Cerebellar cortex (tissue), 1 donor: ENCODE measurements around the gene PIH1D2.
"Not testable (repeated sequence)": the region's sequence is repeated elsewhere in the genome, so short reads cannot be mapped to it uniquely, and the experiment has no call there.

Source experiments
- DNase-seq: peaks from one replicate; pipeline ENCODE4 v3.0.0-alpha.2; 2015; ENCODE audit warnings: low spot score

Gene PIH1D2

GRCh38 chr11:112073941-112074811, at the start of gene PIH1D2, which contains the start of gene NKAPD1:
PIH1D2 (minus strand) TSS chr11:112074017; CDS start chr11:112073174, 843 bp downstream.
NKAPD1 (plus strand) TSS chr11:112074299; CDS start chr11:112075575, 1,276 bp downstream.
- peak; percentile 93 for DNase-seq

DNA sequence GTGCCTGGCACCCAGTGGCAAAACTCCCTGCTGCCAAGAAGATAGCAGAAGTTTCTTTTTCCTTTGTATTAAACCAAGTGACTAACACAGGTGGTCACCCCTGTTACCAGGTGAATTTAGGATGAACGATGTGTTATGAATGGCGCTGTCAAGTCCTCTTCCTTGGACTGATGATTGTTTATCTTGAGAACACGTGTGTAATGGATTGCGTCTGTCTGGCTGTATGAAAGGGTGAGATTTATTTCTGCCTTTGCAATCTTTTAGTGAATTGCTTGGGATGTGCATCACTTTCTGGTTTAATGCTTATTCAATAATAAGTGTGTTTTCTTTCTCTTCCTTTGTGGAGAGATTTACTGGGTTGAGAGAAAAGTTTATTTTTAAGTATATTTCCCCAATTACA, 49.3 kb upstream of the PIH1D2 start:
- no peak for DNase-seq

GRCh38 chr11:112121981-112122615, 48.3 kb upstream of the PIH1D2 start:
- no peak for DNase-seq

GRCh38 chr11:112118176-112118575, 44.4 kb upstream of the PIH1D2 start:
- DNase-seq = no peak

DNA sequence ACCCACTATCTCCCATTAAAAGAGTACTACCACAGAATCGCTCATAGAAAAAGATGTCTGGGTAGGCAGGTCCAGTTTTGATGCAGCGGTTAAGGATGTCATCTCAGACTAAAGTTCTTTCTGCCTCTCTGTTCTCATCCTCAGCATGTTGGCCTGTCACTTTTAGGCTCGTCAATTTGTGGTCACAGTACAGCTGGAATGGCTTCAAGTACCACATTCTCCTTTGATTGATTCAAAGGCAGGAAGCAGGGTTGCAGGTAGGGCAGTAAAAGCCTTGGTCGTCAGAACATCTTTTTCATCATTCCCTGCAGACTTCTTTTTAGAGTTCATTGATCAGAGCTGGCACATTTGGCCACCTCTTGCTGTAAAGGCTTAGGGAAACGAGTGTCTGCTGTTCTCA, 41.6 kb upstream of the PIH1D2 start:
- no peak for DNase-seq

GRCh38 chr11:112114460-112114859, 40.6 kb upstream of the PIH1D2 start:
- no peak for DNase-seq

DNA sequence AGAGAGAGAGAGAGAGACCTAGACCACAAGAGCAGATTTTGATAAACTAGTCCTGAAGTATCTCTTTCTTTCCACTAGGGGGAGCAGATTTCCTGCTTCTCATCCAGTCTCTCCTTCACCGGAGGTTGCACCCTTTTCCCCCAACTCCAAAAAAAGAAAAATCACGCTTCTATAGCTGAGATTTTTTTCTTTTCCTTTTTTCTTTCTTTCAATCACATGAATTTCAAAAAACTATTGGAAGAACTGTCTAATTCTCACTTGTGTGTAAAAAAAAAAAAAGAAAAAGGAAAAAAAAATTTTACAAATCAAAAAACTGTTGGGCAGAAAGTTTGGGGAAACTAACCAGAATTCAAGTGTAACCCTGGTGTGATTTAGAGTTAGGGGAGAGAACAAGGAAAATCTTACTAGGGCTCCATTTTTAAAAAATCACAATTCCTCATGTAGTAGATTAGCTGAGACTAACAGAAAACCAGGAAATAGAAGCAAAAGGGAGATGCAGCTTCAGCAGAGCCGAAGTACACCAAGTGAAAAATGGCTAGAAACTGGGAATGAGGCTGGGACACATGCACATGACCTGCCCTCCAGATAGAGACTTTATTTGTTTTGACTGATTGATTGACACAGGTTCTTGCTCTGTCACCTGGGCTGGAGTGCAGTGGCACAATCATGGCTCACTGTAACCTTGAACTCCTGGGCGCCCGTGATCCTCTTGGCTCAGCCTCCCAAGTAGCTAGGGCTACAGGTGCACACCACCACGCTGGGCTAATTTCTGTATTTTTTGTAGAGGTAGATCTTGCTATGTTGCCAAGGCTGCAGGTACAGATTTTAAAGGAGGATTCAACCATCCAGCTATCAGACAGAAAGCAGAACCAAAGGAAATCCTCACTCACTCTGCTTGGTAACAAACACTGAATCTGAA, 40.0 kb upstream of the PIH1D2 start:
- peak; percentile 53 for DNase-seq

- DNase-seq = no peak
These were observed 32.3 kb upstream of the PIH1D2 start for GRCh38 chr11:112106070-112106469.

DNA sequence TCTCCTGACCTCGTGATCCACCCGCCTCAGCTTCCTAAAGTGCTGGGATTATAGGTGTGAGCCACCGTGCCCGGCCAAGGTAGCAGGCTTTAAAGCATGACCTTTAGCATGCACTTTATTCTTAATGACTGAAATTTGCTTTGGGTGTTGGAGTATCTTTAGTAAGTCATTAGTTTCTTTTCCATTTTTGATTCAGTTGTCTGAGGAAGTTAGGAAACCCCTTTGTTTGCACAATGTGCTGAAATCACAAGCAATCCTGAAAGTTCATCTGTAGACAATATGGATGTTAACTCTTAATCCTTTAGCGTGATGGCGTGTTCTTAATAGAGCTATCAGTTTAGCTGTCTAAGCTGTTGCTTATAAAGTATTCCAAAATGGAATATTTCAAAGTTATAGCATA, 29.6 kb upstream of the PIH1D2 start:
- DNase-seq = no peak

- no peak for DNase-seq
These were observed 26.6 kb upstream of the PIH1D2 start for GRCh38 chr11:112100462-112100861.

GRCh38 chr11:112097734-112098528, 24.1 kb upstream of the PIH1D2 start:
- no peak for DNase-seq

DNA sequence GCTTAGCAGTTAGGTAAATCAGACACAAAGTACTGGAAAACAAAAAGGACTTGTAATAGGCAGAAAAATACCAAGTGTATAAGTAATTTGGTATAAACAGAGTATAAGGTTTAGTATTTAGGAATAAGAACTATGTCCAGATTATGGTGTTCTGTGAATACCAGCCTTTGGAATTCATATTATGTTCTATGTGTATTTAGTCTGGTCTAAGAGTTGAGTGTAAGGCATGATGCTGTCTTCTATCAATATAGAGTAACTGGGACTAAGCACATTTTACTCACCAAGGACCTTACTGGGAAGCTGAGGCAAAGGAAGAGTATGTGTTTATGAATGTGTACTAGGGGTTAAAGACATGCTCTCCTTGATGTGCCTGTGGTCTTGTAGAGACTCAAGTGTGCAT, 22.4 kb upstream of the PIH1D2 start:
- no peak for DNase-seq

- not testable (repeated sequence) for DNase-seq
These were observed 21.5 kb upstream of the PIH1D2 start for GRCh38 chr11:112095302-112095701.

DNA sequence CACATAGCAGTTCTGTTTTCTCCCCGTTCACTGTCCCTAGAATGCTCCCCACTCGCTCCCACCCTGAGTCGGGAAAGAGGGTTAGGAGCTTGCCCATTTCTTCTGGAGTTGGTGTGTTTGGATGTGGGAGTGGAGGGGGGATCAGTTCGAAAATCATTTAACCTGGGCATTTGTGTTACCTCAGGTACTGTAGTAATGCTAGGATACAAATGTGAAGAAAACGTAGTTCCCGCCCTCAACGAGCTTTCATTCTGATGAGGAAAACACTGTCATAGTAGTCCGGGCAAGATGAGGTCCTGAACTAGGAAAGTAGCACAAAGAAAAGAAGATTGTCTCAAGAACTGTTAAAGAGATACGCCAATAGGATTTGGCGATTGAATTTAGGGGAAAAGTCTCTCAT, 13.4 kb upstream of the PIH1D2 start:
- DNase-seq = no peak

DNA sequence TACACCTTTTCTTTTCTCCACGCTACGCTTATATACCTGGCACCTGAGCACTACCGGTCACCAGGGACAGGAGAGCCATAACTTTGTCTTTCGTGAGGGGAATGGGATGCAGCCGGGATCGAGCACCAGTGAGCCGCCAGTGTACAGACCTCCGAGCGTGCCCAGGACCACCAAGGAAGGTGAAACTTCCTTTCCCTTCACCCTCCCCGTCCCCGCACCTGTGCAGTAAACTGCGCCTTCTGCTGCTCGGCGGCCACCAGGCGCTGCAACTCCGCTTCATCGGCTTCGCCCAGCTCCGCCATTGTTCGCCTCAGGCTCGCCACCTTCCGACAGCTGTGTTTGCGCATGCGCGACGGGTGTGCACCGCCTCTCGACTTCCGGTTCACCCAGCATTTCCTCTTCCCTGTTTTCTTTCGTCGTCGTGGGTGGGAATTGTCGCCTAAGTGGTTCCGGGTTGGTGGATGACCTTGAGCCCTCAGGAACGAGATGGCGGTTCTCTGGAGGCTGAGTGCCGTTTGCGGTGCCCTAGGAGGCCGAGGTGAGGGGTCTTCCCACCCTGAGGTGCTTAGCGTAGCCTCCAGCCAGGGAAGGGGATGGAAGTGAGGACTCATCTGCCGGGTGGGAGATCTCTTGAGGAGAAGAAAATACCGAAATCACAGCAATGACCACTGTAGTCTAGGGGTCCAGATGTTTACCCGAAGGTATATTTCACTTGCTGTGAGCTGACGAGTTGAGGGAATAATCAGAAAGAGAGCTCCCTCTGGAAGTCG, 12.8 kb upstream of the PIH1D2 start, which contains the start of the genes SDHD and TIMM8B:
SDHD (plus strand) TSS at position 452 of the 770 bp plus-strand sequence; CDS start at position 487, 35 bp downstream.
TIMM8B (minus strand) TSS at position 335 of the 770 bp plus-strand sequence; CDS start at position 302, 33 bp downstream.
- peak; percentile 98 for DNase-seq

DNA sequence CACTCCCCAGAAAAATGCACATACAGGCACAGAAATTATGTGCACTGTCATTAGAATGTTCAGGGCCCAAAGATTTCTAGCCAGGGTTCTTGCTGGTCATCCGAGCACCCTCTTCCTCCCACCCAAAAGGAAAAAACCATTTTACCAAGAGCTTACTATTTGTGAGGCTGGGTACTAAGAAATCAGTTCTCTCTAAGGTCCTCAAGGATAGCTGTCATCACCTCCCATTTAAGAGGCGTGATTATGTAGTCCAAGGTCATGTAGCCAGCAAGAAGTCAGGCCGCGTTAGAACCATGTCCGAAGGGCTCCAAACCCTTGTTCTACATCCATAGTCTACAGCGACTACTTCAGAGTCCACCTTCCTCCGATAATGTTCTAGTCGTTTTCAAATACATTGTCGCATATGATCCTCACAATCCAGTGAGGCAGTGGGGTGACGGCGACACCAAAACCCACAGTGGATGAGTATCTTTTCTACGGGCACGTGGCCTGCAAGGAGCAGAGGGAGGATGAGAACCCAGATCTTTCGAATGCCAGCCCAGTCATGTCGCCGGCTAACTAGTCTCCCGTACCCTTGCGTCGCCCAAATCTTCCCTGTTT, 12.1 kb upstream of the PIH1D2 start:
- no peak for DNase-seq

DNA sequence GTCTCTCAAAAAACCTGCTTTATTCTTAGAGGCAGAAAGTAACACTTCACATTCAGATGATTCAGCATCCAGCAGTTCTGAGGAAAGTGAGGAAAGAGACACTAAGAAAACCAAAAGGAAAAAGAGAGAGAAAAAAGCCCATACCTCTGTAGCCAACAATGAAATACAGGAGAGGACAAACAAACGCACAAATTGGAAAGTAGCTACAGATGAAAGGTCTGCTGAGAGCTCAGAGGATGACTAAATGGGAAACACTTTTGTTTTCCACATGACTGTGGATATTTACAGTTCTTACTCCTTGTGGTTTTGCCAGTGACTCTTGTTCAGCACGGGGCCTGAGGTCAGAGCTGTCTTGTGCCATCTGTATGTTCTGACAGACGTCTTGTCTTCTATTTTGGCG, 8.9 kb upstream of the PIH1D2 start:
- no peak for DNase-seq

GRCh38 chr11:112062923-112063322, 10.9 kb downstream of the PIH1D2 start:
- DNase-seq = no peak

DNA sequence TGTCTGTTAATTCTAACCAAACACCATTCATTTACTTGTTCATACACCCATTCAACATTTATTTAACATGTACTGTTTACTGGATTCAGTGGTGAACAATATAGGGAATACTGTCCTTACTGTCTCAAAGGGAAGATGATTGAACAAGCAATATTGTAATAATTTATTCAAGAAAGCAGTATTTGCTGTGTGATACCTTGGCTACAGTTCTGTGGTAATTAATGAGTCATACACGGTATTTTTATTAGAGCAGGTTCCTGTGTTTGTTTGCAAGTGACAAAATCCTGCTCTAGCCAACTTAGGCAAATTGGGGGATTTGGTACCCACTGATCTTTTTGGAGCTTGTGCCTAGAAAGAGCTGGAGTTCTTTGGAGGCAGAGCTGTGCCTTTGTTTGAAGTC, 15.7 kb downstream of the PIH1D2 start:
- DNase-seq = no peak

DNA sequence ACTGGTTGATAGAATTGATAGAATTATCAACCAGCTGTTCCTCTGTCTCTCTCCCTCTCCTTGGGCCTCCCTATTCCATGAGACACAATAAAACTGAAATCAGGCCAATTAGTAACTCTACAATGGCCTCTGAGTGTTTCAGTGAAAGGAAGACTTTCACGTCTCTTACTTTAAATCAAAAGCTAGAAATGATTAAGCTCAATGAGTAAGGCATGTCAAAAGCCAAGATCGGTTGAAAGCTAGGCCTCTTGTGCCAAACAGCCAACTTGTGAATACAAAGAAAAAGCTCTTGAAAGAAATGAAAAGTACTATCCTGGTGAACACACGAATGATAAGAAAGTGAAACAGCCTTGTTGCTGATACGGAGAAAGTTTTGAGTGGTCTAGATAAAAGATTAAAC, 16.6 kb downstream of the PIH1D2 start:
- DNase-seq = no peak
